ENCODE measurements around the gene KLK1. TPM values are rescaled to one million over a fixed set of nuclear protein-coding genes. Genes with fewer than 3 reads are reported as not detected.

Gene KLK1
- total RNA-seq, 1 experiment from 2014 or later = not detected

DNA sequence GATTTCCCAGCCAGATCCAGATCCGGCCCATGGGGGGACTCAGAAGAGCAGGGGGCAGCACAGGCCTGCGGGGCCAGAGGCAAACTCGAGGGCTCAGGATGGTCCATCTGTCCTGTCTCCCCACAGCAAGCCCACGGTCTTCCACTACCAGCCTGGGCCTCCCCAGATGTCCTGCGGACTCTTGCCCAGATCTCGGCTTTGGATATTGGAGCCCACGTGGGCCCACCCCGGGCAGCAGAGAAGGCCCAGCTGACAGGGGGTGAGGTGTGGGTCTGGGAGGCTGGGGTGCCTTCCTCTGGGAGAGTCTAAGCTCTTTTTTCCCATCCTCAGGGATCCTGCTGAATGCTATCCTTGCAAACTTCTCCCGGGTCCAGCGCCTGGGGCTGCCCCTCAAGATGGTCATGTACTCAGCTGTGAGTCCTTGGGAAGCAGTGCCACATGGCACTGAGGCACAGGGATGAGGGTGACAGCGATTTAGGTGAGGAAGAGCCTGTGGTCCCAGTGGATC is 30.0 kb downstream of the KLK1 start:
- no peaks in the 10 kb centered on the region for H3K27me3 ChIP-seq (ENCODE audit: insufficient read depth, low read depth)
- peaks cover 60% of the 10 kb centered on the region for H3F3A ChIP-seq (ENCODE audit: insufficient read depth, low read depth)
- no peaks in the 10 kb centered on the region for H3K4me1 ChIP-seq (replicated peaks; ENCODE audit: insufficient read depth)
- no peaks in the 10 kb centered on the region for H3K79me2 ChIP-seq (ENCODE audit: low read depth)
- H2AFZ ChIP-seq = no peak overlapping the region
- BruUV-seq (replicated peaks) = TSS peak; percentile 5
- peaks cover 37% of the 10 kb centered on the region for H4K20me1 ChIP-seq (ENCODE audit: insufficient read depth)
- H3K4me2 ChIP-seq = no peak overlapping the region
- H3K36me3 ChIP-seq (ENCODE audit: low read depth) = 0 out of 2 replicates have a peak, but pooled peaks cover 12% of the 10 kb centered on the region
- intact Hi-C loops (cut with micrococcal nuclease; ENCODE audit: unreplicated experiment) = loop anchor here (5.0 kb wide), 1 partner anchor 129 kb away; no protein-coding TSS in a partner anchor
- H3K9me2 ChIP-seq (ENCODE audit: insufficient read depth) = no peaks in the 10 kb centered on the region
- no peak overlapping the region for H3K4me3 ChIP-seq
- no peaks in the 10 kb centered on the region for H3K9me3 ChIP-seq (ENCODE audit: insufficient read depth, low read depth)
- ChIA-PET POLR2A (ENCODE audit: unreplicated experiment) (interaction anchor here (0.5 kb wide), 1 partner anchor 235 kb away, joined by 6 read pairs; no protein-coding TSS in a partner anchor), CTCF (no interaction called here)
- DNase-seq = no peak
- no peak overlapping the region for H3K27ac ChIP-seq
- TF ChIP-seq, protein P1, sequence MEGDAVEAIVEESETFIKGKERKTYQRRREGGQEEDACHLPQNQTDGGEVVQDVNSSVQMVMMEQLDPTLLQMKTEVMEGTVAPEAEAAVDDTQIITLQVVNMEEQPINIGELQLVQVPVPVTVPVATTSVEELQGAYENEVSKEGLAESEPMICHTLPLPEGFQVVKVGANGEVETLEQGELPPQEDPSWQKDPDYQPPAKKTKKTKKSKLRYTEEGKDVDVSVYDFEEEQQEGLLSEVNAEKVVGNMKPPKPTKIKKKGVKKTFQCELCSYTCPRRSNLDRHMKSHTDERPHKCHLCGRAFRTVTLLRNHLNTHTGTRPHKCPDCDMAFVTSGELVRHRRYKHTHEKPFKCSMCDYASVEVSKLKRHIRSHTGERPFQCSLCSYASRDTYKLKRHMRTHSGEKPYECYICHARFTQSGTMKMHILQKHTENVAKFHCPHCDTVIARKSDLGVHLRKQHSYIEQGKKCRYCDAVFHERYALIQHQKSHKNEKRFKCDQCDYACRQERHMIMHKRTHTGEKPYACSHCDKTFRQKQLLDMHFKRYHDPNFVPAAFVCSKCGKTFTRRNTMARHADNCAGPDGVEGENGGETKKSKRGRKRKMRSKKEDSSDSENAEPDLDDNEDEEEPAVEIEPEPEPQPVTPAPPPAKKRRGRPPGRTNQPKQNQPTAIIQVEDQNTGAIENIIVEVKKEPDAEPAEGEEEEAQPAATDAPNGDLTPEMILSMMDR (conservative IDR thresholded peaks at IDR 0.05) = no peak
- no peak for TF ChIP-seq EZH2 (IDR thresholded peaks at IDR 0.05; ENCODE audit: low read depth)

DNA sequence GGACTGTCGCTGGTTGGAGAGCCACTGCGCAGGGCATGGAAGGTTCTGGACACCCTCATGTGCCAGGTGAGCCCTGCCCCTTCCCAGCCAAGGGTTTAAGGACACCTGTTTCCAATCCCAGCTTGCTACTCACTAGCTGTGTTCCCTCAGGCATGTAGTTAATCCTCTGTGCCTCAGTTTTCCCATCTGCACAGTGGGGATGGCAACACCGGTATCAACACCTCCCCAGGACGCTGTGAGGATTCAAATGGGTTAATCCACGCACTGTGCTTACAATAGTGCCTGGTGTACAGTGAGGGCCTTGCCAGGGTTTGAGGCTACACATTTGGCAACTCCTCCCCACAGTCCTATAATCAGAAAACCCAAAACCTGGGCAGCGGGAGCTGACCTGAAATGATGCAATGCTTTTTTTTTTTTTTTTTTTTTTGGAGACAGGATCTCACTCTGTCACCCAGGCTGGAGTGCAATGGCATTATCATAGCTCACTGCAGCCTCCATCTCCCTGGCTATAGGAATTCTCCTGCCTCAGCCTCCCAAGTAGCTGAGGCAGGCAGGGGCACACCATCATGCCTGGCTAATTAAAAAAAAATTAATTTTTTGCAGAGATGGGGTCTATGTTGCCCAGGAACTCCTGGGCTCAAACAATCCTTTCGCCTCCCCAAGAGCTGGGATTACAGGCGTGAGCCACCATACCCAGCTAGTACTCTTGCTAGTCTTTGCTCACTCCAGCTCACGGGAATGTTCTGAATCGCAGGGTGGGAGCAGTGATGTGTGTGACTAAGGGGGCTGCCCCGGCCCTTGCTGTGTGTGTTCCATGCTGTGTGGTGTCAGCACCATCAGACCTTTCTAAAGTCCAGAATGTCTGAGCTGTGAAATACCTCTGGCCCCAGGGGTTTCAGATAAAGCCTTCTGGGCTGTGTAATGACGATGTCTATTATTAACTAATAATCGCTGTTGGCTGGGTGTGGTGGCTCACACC is 31.0 kb downstream of the KLK1 start:
- no TSS peak for BruUV-seq (replicated peaks)
- Histone ChIP-seq H3K4me3 (no peak overlapping the region), H3K9me3 (ENCODE audit: insufficient read depth, low read depth) (no peaks in the 10 kb centered on the region), H4K20me1 (ENCODE audit: insufficient read depth) (peaks cover 27% of the 10 kb centered on the region), H3K27me3 (ENCODE audit: insufficient read depth, low read depth) (peaks cover 7% of the 10 kb centered on the region; the same call in 1 of the 2 replicates), H3K4me2 (no peak overlapping the region), H3K36me3 (ENCODE audit: low read depth) (0 out of 2 replicates have a peak, but pooled peaks cover 1% of the 10 kb centered on the region), H3K4me1 (replicated peaks; ENCODE audit: insufficient read depth) (no peaks in the 10 kb centered on the region), H3K27ac (no peak overlapping the region), H2AFZ (no peak overlapping the region), H3K79me2 (ENCODE audit: low read depth) (no peaks in the 10 kb centered on the region), H3K9me2 (ENCODE audit: insufficient read depth) (no peaks in the 10 kb centered on the region), H3F3A (ENCODE audit: insufficient read depth, low read depth) (peaks cover 49% of the 10 kb centered on the region)
- TF ChIP-seq, protein P1 (conservative IDR thresholded peaks at IDR 0.05) = no peak
- TF ChIP-seq EZH2 (IDR thresholded peaks at IDR 0.05; ENCODE audit: low read depth) = no peak
- POLR2A ChIA-PET (ENCODE audit: unreplicated experiment) = interaction anchor here (0.6 kb wide), 1 partner anchor 12 kb away, joined by 16 read pairs; no protein-coding TSS in a partner anchor
- CTCF ChIA-PET = interaction anchor here (0.6 kb wide), 2 partner anchors 210 to 327 kb away, joined by 3 to 20 read pairs; no protein-coding TSS in a partner anchor
- no peak for DNase-seq
- intact Hi-C loops (cut with micrococcal nuclease; ENCODE audit: unreplicated experiment) = loop anchor here (5.0 kb wide), 1 partner anchor 130 kb away; no protein-coding TSS in a partner anchor

DNA sequence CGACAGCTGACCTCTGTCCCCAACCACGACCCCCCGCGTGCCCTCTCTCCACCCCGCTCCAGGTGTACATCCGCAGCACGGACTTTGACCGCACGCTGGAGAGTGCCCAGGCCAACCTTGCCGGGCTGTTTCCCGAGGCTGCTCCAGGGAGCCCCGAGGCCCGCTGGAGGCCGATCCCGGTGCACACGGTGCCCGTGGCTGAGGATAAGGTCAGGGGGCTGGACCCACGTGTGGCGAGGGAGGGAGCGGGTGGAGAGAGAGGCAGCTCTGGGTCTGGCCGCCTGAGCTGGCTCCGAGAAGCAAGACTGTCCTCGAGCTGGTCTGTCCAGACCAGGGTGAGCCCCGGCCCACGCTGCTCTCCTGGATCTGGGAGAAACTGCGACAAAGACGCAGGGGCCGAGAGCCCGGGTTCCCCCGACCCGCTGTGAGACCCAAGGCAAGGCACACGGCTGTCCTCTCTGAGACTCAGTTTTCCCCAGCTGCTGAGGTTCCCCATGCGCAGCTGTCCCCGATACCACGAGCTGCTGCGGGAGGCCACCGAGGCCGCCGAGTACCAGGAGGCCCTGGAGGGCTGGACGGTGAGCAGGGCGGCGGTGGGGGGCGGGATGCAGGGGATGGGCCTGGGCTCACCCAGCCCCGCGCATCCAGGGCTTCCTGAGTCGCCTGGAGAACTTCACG is 31.9 kb downstream of the KLK1 start:
- Histone ChIP-seq H4K20me1 (ENCODE audit: insufficient read depth) (peaks cover 18% of the 10 kb centered on the region), H3K4me1 (replicated peaks; ENCODE audit: insufficient read depth) (no peaks in the 10 kb centered on the region), H3K4me2 (no peak overlapping the region), H3K4me3 (no peak overlapping the region), H3K9me3 (ENCODE audit: insufficient read depth, low read depth) (no peaks in the 10 kb centered on the region), H3K9me2 (ENCODE audit: insufficient read depth) (no peaks in the 10 kb centered on the region), H3K27me3 (ENCODE audit: insufficient read depth, low read depth) (peaks cover 8% of the 10 kb centered on the region; the same call in 1 of the 2 replicates), H3K79me2 (ENCODE audit: low read depth) (no peaks in the 10 kb centered on the region), H3F3A (ENCODE audit: insufficient read depth, low read depth) (peaks cover 41% of the 10 kb centered on the region), H3K27ac (no peak overlapping the region), H2AFZ (no peak overlapping the region), H3K36me3 (ENCODE audit: low read depth) (no peaks in the 10 kb centered on the region)
- BruUV-seq (replicated peaks) = no TSS peak
- ChIA-PET POLR2A (ENCODE audit: unreplicated experiment) (no interaction called here), CTCF (interaction anchor here (0.6 kb wide), 1 partner anchor 211 kb away, joined by 3 read pairs; no protein-coding TSS in a partner anchor)
- intact Hi-C loops (cut with micrococcal nuclease; ENCODE audit: unreplicated experiment) = loop anchor here (5.0 kb wide), 1 partner anchor 131 kb away; no protein-coding TSS in a partner anchor
- TF ChIP-seq, protein P1 (conservative IDR thresholded peaks at IDR 0.05) = no peak
- TF ChIP-seq EZH2 (IDR thresholded peaks at IDR 0.05; ENCODE audit: low read depth) = no peak
- no peak for DNase-seq
